WTC11 (cell line): ENCODE measurements around the gene TRABD2A.

Experiments
- CBFB ChIP-seq: sonication (generic); formaldehyde crosslinking; IDR thresholded peaks from 2 replicates; pipeline ENCODE4 v1.8.1; 2022; ENCODE audit warnings: mild to moderate bottlenecking, low read depth, missing genetic modification reagents
- CTCF ChIP-seq: fragments of 200-600 bp; IDR thresholded peaks from 2 replicates; pipeline ENCODE4 v1.8.0; 2022; ENCODE audit warnings: antibody characterized with exemption
- E2F1 ChIP-seq: sonication (generic); formaldehyde crosslinking; IDR thresholded peaks from 2 replicates; pipeline ENCODE4 v1.8.0; 2022; ENCODE audit warnings: mild to moderate bottlenecking, missing genetic modification reagents
- E2F5 ChIP-seq: sonication (generic); formaldehyde crosslinking; IDR thresholded peaks from 2 replicates; pipeline ENCODE4 v1.8.1; 2022; ENCODE audit warnings: mild to moderate bottlenecking, moderate library complexity, missing genetic modification reagents
- ELF4 ChIP-seq: sonication (generic); formaldehyde crosslinking; IDR thresholded peaks from 2 replicates; pipeline ENCODE4 v1.8.1; 2022; ENCODE audit warnings: low read depth, mild to moderate bottlenecking, moderate library complexity, missing genetic modification reagents
- GABPB1 ChIP-seq: sonication (generic); formaldehyde crosslinking; IDR thresholded peaks from 2 replicates; pipeline ENCODE4 v1.8.1; 2023; ENCODE audit warnings: mild to moderate bottlenecking, missing genetic modification reagents
- IRF1 ChIP-seq: sonication (generic); formaldehyde crosslinking; IDR thresholded peaks from 2 replicates; pipeline ENCODE4 v1.8.0; 2023; ENCODE audit warnings: missing genetic modification reagents
- NFE2L1 ChIP-seq: sonication (generic); formaldehyde crosslinking; IDR thresholded peaks from 2 replicates; pipeline ENCODE4 v1.8.1; 2023; ENCODE audit warnings: missing genetic modification reagents
- STAT6 ChIP-seq: sonication (generic); formaldehyde crosslinking; conservative IDR thresholded peaks from 2 replicates; pipeline ENCODE4 v1.8.1; 2023; ENCODE audit warnings: mild to moderate bottlenecking, low read depth, missing genetic modification reagents, moderate library complexity
- USF1 ChIP-seq: sonication (generic); formaldehyde crosslinking; IDR thresholded peaks from 2 replicates; pipeline ENCODE4 v1.8.0; 2022; ENCODE audit warnings: mild to moderate bottlenecking, missing genetic modification reagents
- USF2 ChIP-seq: sonication (generic); formaldehyde crosslinking; IDR thresholded peaks from 2 replicates; pipeline ENCODE4 v1.8.1; 2023; ENCODE audit warnings: mild to moderate bottlenecking, missing genetic modification reagents, moderate library complexity
- ZNF121 ChIP-seq: sonication (generic); formaldehyde crosslinking; IDR thresholded peaks from 2 replicates; pipeline ENCODE4 v1.8.0; 2023; ENCODE audit warnings: missing genetic modification reagents
- ZNF138 ChIP-seq: sonication (generic); formaldehyde crosslinking; conservative IDR thresholded peaks from 2 replicates; pipeline ENCODE4 v1.8.1; 2022; ENCODE audit warnings: mild to moderate bottlenecking, moderate library complexity, missing genetic modification reagents

- TF ChIP-seq ELF4 (CRISPR knock-in tag) = no peak
- no peak for TF ChIP-seq USF1
- TF ChIP-seq CTCF = no peak
- TF ChIP-seq E2F5 (CRISPR knock-in tag) = no peak
- TF ChIP-seq IRF1 (CRISPR knock-in tag) = no peak
- no peak for TF ChIP-seq USF2 (CRISPR knock-in tag)
- TF ChIP-seq GABPB1 (CRISPR knock-in tag) = no peak
- no peak for TF ChIP-seq CBFB
- TF ChIP-seq ZNF121 = no peak
- no peak for TF ChIP-seq STAT6 (CRISPR knock-in tag)
- no peak for TF ChIP-seq ZNF138 (CRISPR knock-in tag)
- TF ChIP-seq NFE2L1 (CRISPR knock-in tag) = no peak
- TF ChIP-seq E2F1 (CRISPR knock-in tag) = no peak
These were observed 92.4 kb downstream of the TRABD2A start for GRCh38 chr2:84788498-84788897.
